ENCODE data around the gene HOXC9.
"Not testable (repeated sequence)": the region's sequence is repeated elsewhere in the genome, so short reads cannot be mapped to it uniquely, and the experiment has no call there.

Gene HOXC9

GRCh38 chr12:54040648-54041047 is 40.7 kb downstream of the HOXC9 start:
- DNase-seq = no peak

GRCh38 chr12:54041097-54041690 is 41.2 kb downstream of the HOXC9 start:
- DNase-seq = no peak

- DNase-seq = not testable (repeated sequence)
Measured at GRCh38 chr12:54042033-54042432, 42.1 kb downstream of the HOXC9 start.

- DNase-seq = no peak
Measured at GRCh38 chr12:54042970-54043853, 43.3 kb downstream of the HOXC9 start.

GRCh38 chr12:54044425-54045103 is 44.6 kb downstream of the HOXC9 start:
- no peak for DNase-seq

- no peak for DNase-seq
Measured at GRCh38 chr12:54045401-54045800, 45.4 kb downstream of the HOXC9 start.

GRCh38 chr12:54045868-54046521 is 46.0 kb downstream of the HOXC9 start:
- no peak for DNase-seq

GRCh38 chr12:54046809-54047159 is 46.8 kb downstream of the HOXC9 start:
- no peak for DNase-seq

- no peak for DNase-seq
Measured at GRCh38 chr12:54047160-54047963, 47.4 kb downstream of the HOXC9 start.

GRCh38 chr12:54047964-54048303 is 48.0 kb downstream of the HOXC9 start:
- no peak for DNase-seq

GRCh38 chr12:54048406-54049093 is 48.6 kb downstream of the HOXC9 start:
- DNase-seq = no peak

GRCh38 chr12:54049108-54049507 is 49.1 kb downstream of the HOXC9 start:
- no peak for DNase-seq

- DNase-seq = no peak
Measured at GRCh38 chr12:54050482-54050810, 50.5 kb downstream of the HOXC9 start.

GRCh38 chr12:54051026-54051842 is 51.3 kb downstream of the HOXC9 start:
- no peak for DNase-seq

GRCh38 chr12:54051874-54052437 is 52.0 kb downstream of the HOXC9 start:
- no peak for DNase-seq

- DNase-seq = no peak
Measured at GRCh38 chr12:54052438-54053002, 52.6 kb downstream of the HOXC9 start.
